GM12892 (cell line): ENCODE data around the gene CLEC3B.

Experiments
- POLR2A ChIP-seq: IDR thresholded peaks from 2 replicates; pipeline ENCODE4 v1.6.1; 2011; ENCODE audit warnings: low read depth, low read length, control low read depth
- POLR2AphosphoS5 ChIP-seq: IDR thresholded peaks from 2 replicates; pipeline ENCODE4 v1.6.1; 2011; ENCODE audit warnings: low read depth, low read length, control low read depth

DNA sequence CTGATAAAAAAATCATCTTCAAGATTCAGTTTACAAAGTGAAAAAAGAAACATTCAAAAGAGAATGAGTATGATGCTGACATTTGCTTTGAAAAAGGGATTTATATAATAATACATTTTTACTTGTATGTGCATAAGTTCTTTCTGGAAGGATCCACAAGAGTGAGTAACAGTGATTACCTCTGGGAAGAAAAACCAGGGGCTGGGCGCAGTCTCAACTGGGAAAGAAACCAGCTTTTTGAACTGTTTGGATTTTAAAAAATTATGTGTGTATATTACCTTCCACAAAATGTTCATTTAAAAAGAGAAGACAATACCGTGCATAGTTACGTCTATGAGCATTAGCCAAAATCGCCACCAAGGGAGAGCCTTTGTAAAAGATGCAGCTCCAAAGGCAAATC is 1.3 kb downstream of the CLEC3B start:
- TF ChIP-seq POLR2AphosphoS5 (no peak), POLR2A (no peak)
